ENCODE results near the gene ERMN. TPM values are rescaled to one million over a fixed set of nuclear protein-coding genes. Genes with fewer than 3 reads are reported as not detected.

The ERMN gene
- total RNA-seq, 3 donors from 2014 or later, result 0.06 to 0.32 (median 0.14) TPM

DNA sequence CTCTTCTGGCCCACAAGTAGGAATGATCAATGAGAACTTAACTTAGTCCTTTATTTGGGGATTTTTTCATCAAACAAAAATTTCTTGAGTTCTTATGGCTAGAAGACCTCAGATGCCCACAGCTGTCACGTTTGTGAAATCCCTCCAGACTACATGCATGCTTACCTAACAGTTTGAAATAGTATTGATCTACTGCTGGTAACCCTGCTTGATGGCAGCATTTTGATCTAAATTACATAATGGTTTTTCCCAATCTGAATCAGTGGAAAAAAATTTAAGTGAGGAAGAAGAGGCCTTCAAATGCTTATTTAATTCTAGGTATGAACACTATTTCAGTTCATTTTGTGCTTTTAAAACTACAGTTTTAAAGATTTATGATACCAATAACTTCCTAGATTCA lies 13.9 kb downstream of the ERMN start:
- TF ChIP-seq, protein P1, sequence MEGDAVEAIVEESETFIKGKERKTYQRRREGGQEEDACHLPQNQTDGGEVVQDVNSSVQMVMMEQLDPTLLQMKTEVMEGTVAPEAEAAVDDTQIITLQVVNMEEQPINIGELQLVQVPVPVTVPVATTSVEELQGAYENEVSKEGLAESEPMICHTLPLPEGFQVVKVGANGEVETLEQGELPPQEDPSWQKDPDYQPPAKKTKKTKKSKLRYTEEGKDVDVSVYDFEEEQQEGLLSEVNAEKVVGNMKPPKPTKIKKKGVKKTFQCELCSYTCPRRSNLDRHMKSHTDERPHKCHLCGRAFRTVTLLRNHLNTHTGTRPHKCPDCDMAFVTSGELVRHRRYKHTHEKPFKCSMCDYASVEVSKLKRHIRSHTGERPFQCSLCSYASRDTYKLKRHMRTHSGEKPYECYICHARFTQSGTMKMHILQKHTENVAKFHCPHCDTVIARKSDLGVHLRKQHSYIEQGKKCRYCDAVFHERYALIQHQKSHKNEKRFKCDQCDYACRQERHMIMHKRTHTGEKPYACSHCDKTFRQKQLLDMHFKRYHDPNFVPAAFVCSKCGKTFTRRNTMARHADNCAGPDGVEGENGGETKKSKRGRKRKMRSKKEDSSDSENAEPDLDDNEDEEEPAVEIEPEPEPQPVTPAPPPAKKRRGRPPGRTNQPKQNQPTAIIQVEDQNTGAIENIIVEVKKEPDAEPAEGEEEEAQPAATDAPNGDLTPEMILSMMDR (IDR thresholded peaks at IDR 0.05), result no peak
- Histone ChIP-seq H3K4me3 (no peak overlapping the region), H3K9me3 (no peaks in the 10 kb centered on the region), H3K36me3 (ENCODE audit: low read depth) (no peaks in the 10 kb centered on the region), H3K4me1 (ENCODE audit: low read depth) (no peaks in the 10 kb centered on the region)
- ATAC-seq (no peak), DNase-seq (no peak)
- intact Hi-C loops (cut with DNase I, micrococcal nuclease), result no loop called here

DNA sequence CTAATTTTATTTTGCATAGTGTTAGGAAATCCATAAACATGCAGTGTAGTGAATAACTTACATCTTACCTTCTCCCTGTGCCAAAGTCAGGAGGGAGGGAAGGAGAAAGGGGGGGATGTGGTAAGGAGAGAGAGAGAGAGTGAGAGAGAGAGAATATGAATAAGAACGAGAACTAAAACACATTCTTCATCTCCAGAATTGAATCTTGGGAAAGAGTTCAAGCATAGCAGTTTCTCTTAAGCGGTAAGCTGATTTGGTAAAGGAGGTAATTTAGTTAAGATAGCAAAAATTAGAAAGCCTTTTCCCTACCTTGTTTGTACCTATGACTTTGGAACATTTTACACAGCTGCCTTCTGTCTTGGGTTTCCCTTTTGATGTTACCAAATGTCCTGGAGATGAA lies 15.7 kb downstream of the ERMN start:
- TF ChIP-seq, protein P1 (IDR thresholded peaks at IDR 0.05), result no peak
- ATAC-seq (no peak), DNase-seq (no peak)
- Histone ChIP-seq H3K4me1 (ENCODE audit: low read depth) (no peaks in the 10 kb centered on the region), H3K9me3 (no peaks in the 10 kb centered on the region), H3K36me3 (ENCODE audit: low read depth) (no peaks in the 10 kb centered on the region), H3K4me3 (no peak overlapping the region)
- intact Hi-C loops (cut with DNase I, micrococcal nuclease), result no loop called here

DNA sequence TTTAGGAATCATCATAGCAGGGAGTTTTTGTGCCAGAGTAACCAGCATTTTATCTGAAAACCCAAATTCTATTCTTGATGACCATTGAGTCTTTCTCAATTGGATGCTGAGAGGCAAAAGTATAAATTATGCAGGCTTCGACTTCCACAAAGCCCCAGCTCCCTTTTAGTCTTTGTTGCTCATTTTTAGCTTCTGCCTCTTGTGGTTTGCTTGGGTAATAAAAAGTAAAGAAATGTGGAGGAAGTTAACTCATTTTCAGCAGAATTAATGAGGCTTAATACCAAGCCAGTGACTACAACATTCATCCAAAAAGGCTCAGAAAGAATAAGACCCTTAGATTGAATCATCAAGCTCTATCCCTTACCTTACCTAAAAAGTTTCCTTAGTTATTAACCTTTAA lies 18.6 kb downstream of the ERMN start:
- DNase-seq (no peak), ATAC-seq (no peak)
- TF ChIP-seq, protein P1 (IDR thresholded peaks at IDR 0.05), result no peak
- no peak overlapping the region for H3K4me3 ChIP-seq
- intact Hi-C loops (cut with DNase I, micrococcal nuclease), result no loop called here
- no peaks in the 10 kb centered on the region for H3K9me3 ChIP-seq
- no peaks in the 10 kb centered on the region for H3K36me3 ChIP-seq (ENCODE audit: low read depth)
- no peaks in the 10 kb centered on the region for H3K4me1 ChIP-seq (ENCODE audit: low read depth)

GRCh38 chr2:157305723-157306110 lies 19.9 kb downstream of the ERMN start:
- H3K36me3 ChIP-seq (ENCODE audit: low read depth), result no peaks in the 10 kb centered on the region
- H3K4me3 ChIP-seq, result no peak overlapping the region
- H3K9me3 ChIP-seq, result no peaks in the 10 kb centered on the region
- TF ChIP-seq, protein P1 (IDR thresholded peaks at IDR 0.05), result no peak
- intact Hi-C loops (cut with DNase I, micrococcal nuclease), result no loop called here
- no peaks in the 10 kb centered on the region for H3K4me1 ChIP-seq (ENCODE audit: low read depth)
- no peak for ATAC-seq
- DNase-seq, result no peak

DNA sequence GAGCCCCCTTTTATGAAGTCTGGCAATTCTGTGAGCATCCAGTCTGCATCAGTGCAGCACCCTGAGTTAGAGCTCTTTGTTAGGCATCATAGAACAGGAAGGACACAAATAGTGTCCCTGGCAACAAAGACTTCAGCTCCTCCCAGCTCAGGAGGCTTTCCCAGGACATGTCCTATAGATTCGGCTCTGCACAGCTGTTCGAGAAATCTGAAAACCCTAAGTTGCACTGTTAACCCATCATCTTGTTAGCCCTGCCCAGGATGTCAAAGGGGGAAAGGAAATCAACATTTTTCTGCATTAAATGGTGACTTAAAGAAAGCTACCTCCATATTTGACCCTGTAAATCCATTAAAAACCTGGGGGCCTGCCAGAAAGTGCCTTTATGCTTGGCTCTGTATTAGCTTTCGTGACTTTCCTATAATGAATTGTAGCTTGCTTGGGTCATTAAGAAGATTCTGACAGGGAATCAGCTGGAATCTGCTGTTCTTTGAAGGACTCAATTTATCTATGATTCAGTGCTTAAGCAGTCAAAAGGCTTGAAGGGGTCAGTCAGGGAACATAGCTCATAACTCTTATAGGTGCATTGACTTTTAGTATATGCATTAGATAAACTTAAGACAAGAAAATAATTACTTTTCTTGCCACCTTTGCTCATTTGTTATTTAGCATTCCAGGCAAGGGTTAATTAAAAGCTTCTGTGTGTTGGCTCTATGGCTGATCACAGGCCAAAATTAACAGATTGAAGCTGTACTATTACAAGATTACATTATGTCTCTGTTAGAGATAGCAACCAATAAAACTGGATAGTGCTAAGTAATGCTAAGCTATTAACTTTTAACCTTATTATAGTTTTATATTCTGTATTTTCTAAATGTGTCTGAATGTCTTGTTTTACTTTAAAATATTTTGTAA lies 20.6 kb downstream of the ERMN start:
- no peak for DNase-seq

More for the DNA sequence above, 20.6 kb downstream of the ERMN start:
- Histone ChIP-seq H3K36me3 (ENCODE audit: low read depth) (no peaks in the 10 kb centered on the region), H3K4me3 (no peak overlapping the region), H3K9me3 (no peaks in the 10 kb centered on the region), H3K4me1 (ENCODE audit: low read depth) (no peaks in the 10 kb centered on the region)
- TF ChIP-seq, protein P1 (IDR thresholded peaks at IDR 0.05), result no peak
- intact Hi-C loops (cut with DNase I, micrococcal nuclease), result no loop called here
- no peak for ATAC-seq
